Cardiac muscle cell (in vitro differentiated cells and primary cell): ENCODE results near the gene SHISAL1. TPM values are rescaled to one million over a fixed set of nuclear protein-coding genes. Genes with fewer than 3 reads are reported as not detected.

Experiments used
- DNase-seq, 2 donors: peaks; one replicate each; pipeline versions ENCODE4 v3.0.0 to v3.0.0-alpha.2; 2010 to 2017; ENCODE audit warnings: low read depth in 1 of 2, low spot score in 1 of 2
- H3K27ac ChIP-seq: fragments of 200-600 bp; sonication (generic); 2 replicates; pipeline ENCODE4 v1.5.1; 2016
- H3K27me3 ChIP-seq: fragments of 200-600 bp; sonication (generic); 2 replicates; pipeline ENCODE4 v1.6.0; 2016; ENCODE audit warnings: control low read depth
- H3K36me3 ChIP-seq: fragments of 200-600 bp; sonication (generic); 2 replicates; pipeline ENCODE4 v1.5.1; 2016; ENCODE audit warnings: control low read depth
- H3K4me1 ChIP-seq: fragments of 200-600 bp; sonication (generic); 2 replicates; pipeline ENCODE4 v1.8.1; 2017; ENCODE audit warnings: low read depth, mild to moderate bottlenecking, mixed run types
- H3K4me3 ChIP-seq: fragments of 200-600 bp; sonication (generic); 2 replicates; pipeline ENCODE4 v1.5.1; 2016; ENCODE audit warnings: mild to moderate bottlenecking
- H3K9me3 ChIP-seq: fragments of 200-600 bp; sonication (generic); 2 replicates; pipeline ENCODE4 v1.5.1; 2017; ENCODE audit warnings: low read depth, mild to moderate bottlenecking, control low read depth
- polyA plus RNA-seq: library from polyadenylated mRNA; unstranded; fragments of >200 nt; fragmentation: Nextera tagmentation; extraction: Ambion mirVana; gene quantifications from 2 replicates; pipeline ENCODE4 v1.2.1, GENCODE V29; 2016
- total RNA-seq: library from RNA; depleted of rRNA; stranded (reverse); fragments of >200 nt; gene quantifications from 2 replicates; pipeline ENCODE4 v1.2.3, GENCODE V29; 2016
- TF ChIP-seq, protein P1 (sequence below): IDR thresholded peaks from 2 replicates; pipeline ENCODE4 v1.5.1; 2012; ENCODE audit warnings: low read depth, mild to moderate bottlenecking, low read length

SHISAL1 gene
- total and polyA plus RNA-seq, 2 experiments from 2014 or later: 0.40 to 2.8 TPM

DNA sequence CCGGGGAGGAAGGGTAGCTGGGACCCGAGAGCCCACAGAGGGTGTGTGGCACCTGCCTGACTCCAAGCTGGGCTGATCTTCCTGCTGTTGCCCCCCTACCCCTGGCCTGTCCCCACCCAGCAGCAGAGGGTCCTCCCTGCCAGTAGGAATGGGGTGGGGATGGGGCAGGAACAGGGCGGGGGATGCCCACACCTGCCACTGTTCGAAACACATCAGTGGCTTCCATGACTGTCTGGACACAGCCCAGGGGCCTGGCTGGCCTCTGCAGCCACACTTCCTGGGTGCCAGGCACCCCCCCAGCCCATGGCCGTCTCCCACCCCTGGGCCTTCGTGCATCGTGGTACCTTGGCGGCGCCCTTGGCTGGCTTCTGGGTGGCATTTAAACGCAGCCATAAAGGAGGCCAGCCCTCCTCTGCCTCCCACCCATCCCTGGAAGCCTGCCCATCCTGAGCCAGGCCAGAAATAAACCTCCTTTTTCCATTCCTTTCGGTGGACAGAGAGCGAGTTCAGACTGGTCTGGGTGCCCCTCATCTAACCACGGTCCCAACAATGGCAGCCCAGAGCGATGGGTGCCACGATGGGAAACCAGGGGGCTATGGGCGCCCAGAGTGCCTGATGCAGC lies 745 bp upstream of the SHISAL1 start:
- H3K4me1 ChIP-seq: no peaks in the 10 kb centered on the region
- no peaks in the 10 kb centered on the region for H3K9me3 ChIP-seq
- H3K27me3 ChIP-seq: no peaks in the 10 kb centered on the region
- no peak for DNase-seq
- H3K36me3 ChIP-seq: no peaks in the 10 kb centered on the region
- TF ChIP-seq, protein P1, sequence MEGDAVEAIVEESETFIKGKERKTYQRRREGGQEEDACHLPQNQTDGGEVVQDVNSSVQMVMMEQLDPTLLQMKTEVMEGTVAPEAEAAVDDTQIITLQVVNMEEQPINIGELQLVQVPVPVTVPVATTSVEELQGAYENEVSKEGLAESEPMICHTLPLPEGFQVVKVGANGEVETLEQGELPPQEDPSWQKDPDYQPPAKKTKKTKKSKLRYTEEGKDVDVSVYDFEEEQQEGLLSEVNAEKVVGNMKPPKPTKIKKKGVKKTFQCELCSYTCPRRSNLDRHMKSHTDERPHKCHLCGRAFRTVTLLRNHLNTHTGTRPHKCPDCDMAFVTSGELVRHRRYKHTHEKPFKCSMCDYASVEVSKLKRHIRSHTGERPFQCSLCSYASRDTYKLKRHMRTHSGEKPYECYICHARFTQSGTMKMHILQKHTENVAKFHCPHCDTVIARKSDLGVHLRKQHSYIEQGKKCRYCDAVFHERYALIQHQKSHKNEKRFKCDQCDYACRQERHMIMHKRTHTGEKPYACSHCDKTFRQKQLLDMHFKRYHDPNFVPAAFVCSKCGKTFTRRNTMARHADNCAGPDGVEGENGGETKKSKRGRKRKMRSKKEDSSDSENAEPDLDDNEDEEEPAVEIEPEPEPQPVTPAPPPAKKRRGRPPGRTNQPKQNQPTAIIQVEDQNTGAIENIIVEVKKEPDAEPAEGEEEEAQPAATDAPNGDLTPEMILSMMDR: no peak
- H3K4me3 ChIP-seq: no peak overlapping the region
- H3K27ac ChIP-seq: no peak overlapping the region

DNA sequence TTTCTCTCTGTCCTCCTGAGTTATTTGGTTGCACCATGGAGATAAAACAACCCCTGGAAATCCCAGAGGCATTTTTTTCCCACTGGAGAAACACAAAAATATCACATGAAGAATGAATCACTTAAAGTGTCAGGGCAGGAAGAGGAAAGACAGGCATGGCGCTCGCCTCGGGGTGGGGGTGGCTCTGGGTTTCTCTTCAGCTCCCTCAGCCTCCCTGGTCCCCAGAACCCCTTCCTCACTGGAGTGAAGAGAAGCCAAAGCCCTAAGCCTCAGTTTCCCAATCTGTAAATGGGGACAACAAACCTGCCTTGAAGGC lies 938 bp downstream of the SHISAL1 start:
- Histone ChIP-seq H3K4me1 (peaks cover 12% of the 10 kb centered on the region), H3K4me3 (no peak overlapping the region), H3K27me3 (no peaks in the 10 kb centered on the region), H3K36me3 (no peaks in the 10 kb centered on the region), H3K9me3 (no peaks in the 10 kb centered on the region), H3K27ac (no peak overlapping the region)
- TF ChIP-seq, protein P1: no peak
- DNase-seq: peak in 1 of 2 donors; percentile 89

DNA sequence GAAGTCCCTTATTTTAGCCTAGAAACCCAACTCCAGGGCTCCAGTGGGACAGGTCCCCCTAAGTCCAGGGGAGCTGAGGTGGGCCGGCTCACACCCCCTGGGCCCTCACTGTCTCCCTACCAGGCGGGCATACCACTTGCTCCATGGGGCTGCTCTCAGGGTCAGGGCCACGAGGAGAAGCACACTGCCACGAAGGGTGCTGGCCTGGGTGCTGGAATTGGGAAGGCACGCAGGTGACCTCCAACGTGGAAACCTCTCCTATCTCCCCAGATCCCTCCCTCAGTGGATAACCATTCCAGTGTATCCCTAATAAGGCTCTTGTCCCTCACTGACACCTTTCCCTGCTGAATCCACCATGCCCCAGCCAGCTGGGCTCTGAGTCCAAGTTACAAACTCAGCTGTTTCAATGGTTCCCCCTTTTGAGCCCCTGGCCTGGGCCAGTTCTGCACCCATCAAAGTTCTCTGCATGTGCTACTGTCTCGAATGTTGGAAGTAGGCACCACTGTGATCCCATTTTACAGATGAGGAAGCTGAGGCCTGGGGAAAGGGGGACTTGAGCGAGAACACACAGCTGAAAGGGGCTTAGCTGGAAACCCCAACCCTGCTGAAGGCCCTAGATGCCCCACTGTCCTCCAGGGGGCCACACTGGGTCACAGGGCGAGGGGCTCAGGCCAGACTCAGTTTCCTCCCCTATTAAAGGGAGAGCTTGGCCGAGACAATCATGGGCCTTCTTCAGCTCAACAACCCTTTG lies 1.5 kb downstream of the SHISAL1 start:
- H3K9me3 ChIP-seq: no peaks in the 10 kb centered on the region
- TF ChIP-seq, protein P1: no peak
- no peaks in the 10 kb centered on the region for H3K36me3 ChIP-seq
- no peaks in the 10 kb centered on the region for H3K27me3 ChIP-seq
- H3K4me1 ChIP-seq: peaks cover 12% of the 10 kb centered on the region
- no peak overlapping the region for H3K27ac ChIP-seq
- no peak for DNase-seq
- no peak overlapping the region for H3K4me3 ChIP-seq

DNA sequence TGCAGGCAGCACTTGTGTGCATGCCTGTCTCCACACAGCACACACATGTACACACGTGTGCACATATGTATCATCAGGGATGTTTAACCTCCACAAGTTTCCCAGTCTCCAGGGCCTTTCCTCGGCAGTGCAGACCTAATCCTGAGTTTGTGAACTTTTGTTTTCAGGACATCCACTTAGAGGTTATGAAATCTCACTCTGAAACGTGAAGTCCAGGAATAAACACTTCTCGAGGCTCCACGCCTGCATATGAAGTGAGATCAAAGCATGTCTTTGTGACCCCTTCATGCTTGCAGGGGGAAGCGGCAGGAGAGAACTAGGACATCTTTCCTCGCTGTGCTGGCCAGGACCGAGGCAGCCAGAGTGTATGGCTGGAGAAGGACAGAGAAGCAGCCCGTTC lies 3.1 kb downstream of the SHISAL1 start:
- no peaks in the 10 kb centered on the region for H3K36me3 ChIP-seq
- no peaks in the 10 kb centered on the region for H3K27me3 ChIP-seq
- TF ChIP-seq, protein P1: no peak
- no peak overlapping the region for H3K27ac ChIP-seq
- peak in 1 of 2 donors; percentile 31 for DNase-seq
- no peaks in the 10 kb centered on the region for H3K9me3 ChIP-seq
- peaks cover 12% of the 10 kb centered on the region for H3K4me1 ChIP-seq
- H3K4me3 ChIP-seq: no peak overlapping the region

DNA sequence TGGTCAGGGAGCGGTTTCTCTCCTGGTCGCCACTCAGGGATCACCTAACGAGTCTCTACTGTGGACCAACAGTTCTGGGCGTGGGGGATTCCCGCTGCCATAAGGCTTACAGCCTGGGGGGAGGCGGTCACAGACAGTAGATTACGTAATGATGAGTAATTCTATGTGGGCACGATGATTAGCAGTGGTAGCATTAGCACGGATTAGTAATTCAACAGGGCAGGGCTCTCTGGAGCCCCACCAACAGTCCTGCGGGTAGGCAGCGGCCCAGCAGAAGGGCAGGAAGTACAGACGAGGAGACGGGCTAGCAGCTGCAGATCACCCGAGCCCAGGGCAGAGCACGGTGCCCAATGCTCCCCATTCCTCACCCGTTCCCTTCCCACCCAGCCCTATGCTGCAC lies 3.6 kb downstream of the SHISAL1 start:
- H3K4me1 ChIP-seq: peaks cover 12% of the 10 kb centered on the region
- H3K27ac ChIP-seq: no peak overlapping the region
- H3K36me3 ChIP-seq: no peaks in the 10 kb centered on the region
- no peaks in the 10 kb centered on the region for H3K9me3 ChIP-seq
- DNase-seq: peak in 1 of 2 donors; percentile 93
- H3K27me3 ChIP-seq: no peaks in the 10 kb centered on the region
- no peak overlapping the region for H3K4me3 ChIP-seq
- TF ChIP-seq, protein P1: no peak
